GM15510 (cell line): ENCODE results near the gene POFUT2.

ENCODE experiments used
- POLR2A ChIP-seq: IDR thresholded peaks from 3 replicates; pipeline ENCODE4 v1.6.1; 2011; ENCODE audit warnings: borderline replicate concordance; ENCODE audit not compliant: insufficient read length; ENCODE audit errors: extremely low read depth

POFUT2 gene

GRCh38 chr21:45260191-45260825 lies 27.4 kb downstream of the POFUT2 start:
- no peak for TF ChIP-seq POLR2A

- TF ChIP-seq POLR2A, result no peak
Measured at GRCh38 chr21:45259206-45259840, 28.4 kb downstream of the POFUT2 start.

GRCh38 chr21:45258466-45258865 lies 29.2 kb downstream of the POFUT2 start:
- TF ChIP-seq POLR2A, result no peak

GRCh38 chr21:45257673-45258341 lies 29.9 kb downstream of the POFUT2 start:
- TF ChIP-seq POLR2A, result no peak

- TF ChIP-seq POLR2A, result no peak
Measured at GRCh38 chr21:45256912-45257672, 30.6 kb downstream of the POFUT2 start.

GRCh38 chr21:45256021-45256911 lies 31.4 kb downstream of the POFUT2 start:
- TF ChIP-seq POLR2A, result no peak

- TF ChIP-seq POLR2A, result no peak
Measured at GRCh38 chr21:45255381-45256020, 32.2 kb downstream of the POFUT2 start.

GRCh38 chr21:45254460-45254930 lies 33.2 kb downstream of the POFUT2 start:
- no peak for TF ChIP-seq POLR2A

- no peak for TF ChIP-seq POLR2A
Measured at GRCh38 chr21:45253633-45254459, 33.8 kb downstream of the POFUT2 start.

GRCh38 chr21:45253180-45253579 lies 34.5 kb downstream of the POFUT2 start:
- no peak for TF ChIP-seq POLR2A

- no peak for TF ChIP-seq POLR2A
Measured at GRCh38 chr21:45252448-45252925, 35.2 kb downstream of the POFUT2 start.

GRCh38 chr21:45251635-45252447 lies 35.9 kb downstream of the POFUT2 start:
- no peak for TF ChIP-seq POLR2A
